GOT3 (cell line): ENCODE results near the gene A3GALT2.

ENCODE experiments used
- DNase-seq: peaks from one replicate; lab custom pipeline; 2025; ENCODE audit warnings: mixed read lengths; lab: John Stamatoyannopoulos, UW

A3GALT2 gene

DNA sequence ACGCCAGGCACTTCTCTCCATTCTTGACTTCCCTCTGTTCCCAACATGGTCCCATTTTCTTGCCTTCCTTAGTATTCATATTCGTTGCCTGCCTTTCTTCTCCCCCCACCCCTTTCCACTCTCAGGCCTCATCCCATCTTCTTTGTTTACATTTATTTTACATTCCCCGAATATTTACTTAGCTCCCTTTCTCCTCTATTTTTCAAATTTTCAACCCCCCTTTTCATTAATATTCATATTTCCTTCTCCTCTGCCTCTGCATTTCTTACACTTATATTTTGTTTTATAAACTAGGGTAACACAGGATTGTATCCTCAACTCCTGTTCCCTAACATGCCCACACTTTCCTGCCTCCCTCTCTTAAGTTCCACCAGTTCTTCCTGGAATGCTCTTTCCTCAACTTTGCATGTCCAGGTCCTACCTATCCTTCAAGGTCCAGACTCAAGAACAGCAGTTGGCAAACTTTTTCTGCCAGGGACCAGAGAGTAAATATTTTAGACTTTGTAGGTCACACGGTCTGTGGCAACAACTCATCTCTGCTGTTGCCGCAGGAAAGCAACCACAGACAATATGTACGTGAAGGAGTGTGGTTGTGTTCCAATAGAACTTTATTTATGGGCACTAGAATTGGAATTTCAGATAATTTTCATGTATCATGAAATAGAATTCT is 29.8 kb upstream of the A3GALT2 start:
- DNase-seq: no peak

DNA sequence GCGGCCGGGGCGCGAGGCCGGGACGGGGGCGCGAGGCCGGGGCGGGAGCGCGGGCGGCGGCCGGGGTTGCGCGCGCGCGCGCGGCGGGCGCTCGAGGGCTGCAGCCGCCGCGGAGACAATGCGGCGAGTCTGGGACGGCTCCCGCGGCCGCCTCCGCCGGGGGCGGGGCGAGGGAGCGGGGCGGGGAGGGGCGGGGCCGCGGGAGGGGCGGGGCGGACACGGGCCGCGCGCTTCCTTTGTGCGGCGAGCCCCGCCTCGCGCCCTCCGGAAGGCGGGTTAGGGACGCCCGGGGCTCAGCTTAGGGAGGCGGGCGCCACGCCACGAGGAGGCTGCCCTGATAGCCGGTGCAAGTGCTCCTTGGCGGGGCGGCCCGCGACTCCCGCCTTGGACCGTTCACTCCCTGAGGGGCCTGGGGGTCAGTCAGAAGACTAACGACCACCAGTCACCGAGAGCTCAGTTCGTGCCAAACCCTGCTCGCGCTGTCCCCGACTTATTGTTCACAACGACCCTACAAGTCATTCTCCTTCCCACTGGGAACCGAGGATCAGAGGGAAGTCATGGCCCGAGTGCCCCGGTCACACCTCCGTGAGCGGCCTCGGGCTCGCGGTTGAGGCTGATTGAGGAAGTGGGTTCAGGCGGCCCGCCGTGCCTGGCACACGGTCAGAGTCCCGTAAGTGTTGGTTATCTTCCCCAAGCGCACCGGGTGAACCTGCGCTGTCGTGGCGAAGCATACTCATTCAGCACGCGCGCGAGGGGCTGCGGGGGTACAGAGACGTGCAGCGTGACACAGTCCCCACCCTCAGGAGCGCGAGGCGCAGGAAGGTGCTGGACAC is 29.1 kb upstream of the A3GALT2 start:
- DNase-seq: peak; percentile 26

DNA sequence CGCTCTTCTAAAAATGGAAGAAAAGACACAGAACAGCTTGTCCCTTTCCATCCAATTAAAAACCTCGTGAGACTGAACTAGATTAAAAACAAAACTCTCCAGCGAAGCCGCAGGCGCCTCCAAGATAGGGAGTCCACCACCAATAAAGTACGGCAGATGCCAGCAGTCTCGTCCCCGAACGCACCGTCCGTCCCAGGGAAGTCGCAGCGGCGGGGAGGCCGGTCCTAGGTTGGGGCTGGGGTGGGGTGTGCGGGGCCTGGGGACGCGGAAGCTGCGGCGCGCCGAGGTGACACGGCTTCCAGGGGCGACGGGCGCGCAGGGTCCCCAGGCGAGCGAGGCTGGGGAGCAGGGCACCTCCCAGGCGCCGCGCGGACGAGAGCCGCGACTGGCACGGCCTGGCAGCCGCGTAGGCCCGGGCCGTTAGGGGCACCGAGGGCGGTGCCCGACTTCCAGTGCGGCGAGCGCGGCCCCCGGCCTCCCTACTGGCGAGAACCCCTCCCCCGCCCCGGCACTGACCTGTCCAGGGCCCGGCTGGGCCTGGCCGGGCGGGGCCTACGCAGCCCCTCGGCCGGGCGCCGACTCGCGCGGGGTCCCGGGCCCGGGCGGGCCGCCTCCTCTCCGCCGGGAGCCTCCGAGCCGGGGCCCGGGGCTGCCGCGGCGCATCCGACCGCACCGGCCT is 28.3 kb upstream of the A3GALT2 start:
- no peak for DNase-seq

- no peak for DNase-seq
Measured at GRCh38 chr1:33348676-33349080, 27.8 kb upstream of the A3GALT2 start.

DNA sequence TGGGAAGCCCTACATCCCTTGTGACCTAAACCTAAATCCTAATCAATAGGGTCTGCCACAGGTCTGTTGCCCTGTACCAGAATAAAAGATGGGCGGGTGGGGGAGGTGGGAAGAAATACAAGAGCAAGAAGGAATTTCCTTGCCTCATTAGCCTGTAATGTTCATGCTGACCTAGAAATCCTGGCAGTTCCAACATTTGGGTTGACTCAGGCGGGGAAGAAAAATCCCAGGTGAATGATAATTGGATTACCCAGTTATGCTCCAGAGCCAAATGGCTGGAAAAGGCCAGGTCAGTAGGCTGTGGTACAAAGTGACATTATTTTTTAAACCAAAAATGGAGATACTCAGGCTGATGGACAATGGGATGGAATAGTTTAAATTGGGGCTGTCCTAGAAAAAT is 27.3 kb upstream of the A3GALT2 start:
- DNase-seq: no peak

- no peak for DNase-seq
Measured at GRCh38 chr1:33347650-33347992, 26.7 kb upstream of the A3GALT2 start.

GRCh38 chr1:33346927-33347649 is 26.2 kb upstream of the A3GALT2 start:
- DNase-seq: no peak

GRCh38 chr1:33346533-33346926 is 25.6 kb upstream of the A3GALT2 start:
- DNase-seq: no peak

GRCh38 chr1:33344896-33345560 is 24.1 kb upstream of the A3GALT2 start:
- no peak for DNase-seq

GRCh38 chr1:33343539-33343938 is 22.6 kb upstream of the A3GALT2 start:
- no peak for DNase-seq

- no peak for DNase-seq
Measured at GRCh38 chr1:33342041-33342723, 21.3 kb upstream of the A3GALT2 start.

DNA sequence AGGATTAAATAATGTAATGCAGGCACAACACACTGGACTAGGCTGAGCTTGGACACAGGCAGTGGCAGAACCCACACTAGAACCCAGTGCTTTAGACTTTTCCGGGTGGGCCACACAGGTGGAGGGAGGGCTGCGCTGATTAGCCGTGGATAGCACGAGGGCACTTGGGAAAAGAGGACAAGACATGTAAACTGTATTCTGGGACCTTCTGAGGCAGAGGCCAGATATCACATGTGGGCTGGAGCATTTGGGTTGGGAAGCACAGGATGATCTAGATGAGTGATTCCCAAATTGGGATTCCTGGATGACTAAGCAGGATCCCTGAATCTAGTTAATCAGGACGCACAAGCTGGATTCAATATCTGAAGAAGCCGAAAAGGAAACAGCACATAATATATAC is 20.3 kb upstream of the A3GALT2 start:
- DNase-seq: no peak

DNA sequence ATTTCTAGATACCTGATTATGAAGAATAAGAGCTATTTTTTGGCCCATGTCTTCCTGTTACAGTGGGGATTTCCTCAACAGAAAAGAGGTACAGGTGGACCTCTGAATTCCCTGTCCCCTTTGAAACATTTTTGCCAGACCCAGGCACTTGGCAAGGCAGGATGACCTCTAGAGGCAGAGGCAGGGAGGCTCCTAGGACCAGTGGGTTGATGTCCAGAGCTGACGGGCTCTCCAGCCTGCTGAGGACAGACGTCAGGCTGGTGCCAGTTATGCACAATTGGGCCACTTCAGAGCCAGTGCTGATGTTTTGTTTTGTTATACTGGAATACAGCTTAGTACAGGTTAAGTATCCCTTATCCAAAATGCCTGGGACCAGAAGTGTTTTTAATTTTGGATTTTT is 18.5 kb upstream of the A3GALT2 start:
- no peak for DNase-seq

DNA sequence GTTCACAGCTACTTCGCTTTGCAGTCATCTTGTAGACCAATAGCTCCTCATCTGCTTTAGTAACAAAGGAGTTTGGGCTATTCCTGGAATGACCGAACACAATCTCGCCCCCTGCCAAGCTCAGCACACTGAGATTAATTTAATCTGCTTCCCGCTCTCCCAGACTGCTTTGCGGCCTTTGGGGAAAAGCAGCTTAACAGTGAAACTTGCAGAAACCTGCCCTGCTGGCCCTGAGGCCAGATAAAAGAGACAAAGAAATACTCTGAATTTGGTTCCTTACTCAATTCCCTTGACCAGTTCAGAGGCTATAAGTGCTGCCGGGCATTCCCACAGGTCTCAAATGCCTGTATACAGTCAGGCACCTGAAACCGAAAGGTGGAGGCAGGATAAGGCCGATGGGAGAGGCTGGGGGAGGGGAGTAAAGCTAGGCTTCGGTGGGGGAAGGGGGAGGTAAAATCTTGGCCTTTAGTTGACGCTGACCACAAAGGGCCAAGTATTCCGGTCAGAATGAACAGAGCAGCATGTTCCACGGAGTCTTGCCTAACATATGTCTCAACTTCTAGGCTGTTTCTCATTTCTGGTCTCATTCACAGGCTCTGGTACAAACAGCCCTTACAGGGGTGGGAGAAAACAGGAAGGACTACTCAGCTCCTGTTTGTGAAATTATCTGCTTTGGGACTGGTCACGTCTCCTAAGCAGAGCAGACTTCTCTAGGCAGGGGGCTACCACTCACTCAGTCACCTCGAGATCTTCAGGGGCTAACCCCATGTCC is 17.7 kb upstream of the A3GALT2 start:
- no peak for DNase-seq

GRCh38 chr1:33338048-33338439 is 17.1 kb upstream of the A3GALT2 start:
- DNase-seq: no peak

DNA sequence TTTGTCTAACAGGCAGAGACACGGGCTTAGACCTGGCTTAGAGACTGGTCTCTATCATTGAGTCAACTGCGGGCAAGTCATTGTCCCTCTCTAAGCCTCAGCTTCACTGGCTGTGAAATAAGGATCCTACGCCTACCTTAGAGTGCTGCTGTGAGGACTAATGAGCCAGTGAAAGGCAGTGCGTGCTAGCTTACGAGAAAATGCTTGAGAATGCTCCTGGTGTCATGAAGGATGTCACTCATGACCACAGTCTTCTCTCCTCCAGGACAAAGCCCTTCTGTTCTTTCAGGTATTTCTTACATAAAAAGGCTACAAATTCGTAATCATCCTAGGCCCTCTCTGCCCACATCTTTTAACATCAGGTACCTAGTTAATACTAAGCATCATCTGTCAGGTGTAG is 16.5 kb upstream of the A3GALT2 start:
- DNase-seq: no peak

GRCh38 chr1:33336580-33336979 is 15.7 kb upstream of the A3GALT2 start:
- DNase-seq: no peak

DNA sequence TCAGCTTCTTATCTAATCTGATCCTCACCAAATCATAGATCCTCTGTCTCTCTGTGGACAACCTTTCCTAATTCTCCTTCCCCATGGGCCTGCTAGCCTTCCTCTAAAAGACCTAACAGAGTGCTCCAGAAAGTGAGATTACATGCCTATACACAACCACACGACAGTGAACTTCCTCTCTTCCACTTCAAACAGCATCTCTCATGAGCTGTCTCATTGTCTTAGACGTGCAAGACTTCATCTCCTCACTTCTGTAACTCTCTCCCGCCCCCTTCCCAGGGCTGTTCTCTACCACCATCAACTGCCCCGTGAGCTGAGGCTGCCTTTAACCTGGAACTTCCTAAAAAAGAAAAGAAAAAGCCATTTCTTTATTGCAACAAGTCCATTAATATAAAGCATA is 14.1 kb upstream of the A3GALT2 start:
- no peak for DNase-seq

DNA sequence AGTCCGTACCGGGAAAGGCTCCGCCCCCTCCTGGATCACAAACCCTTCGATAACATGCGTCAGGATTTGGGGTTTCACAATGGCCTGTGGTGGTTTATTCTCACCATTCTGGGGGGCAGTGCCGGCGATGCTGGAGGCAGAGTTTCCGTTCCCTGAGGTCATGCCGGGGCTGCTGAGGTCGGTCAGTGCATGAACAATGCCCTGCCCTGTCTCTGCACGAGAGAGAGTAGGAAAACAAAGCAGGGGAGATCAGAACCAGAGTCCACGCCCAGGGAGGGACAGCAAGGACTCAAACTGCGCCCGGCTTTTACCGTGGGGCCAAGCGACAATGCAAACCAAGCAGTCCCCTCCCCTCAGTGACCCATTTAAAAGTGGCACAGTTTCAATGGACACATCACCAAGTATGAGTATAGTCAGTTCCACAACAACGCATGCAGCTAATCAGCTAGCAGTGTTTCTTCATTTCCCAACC is 13.2 kb upstream of the A3GALT2 start:
- DNase-seq: no peak

DNA sequence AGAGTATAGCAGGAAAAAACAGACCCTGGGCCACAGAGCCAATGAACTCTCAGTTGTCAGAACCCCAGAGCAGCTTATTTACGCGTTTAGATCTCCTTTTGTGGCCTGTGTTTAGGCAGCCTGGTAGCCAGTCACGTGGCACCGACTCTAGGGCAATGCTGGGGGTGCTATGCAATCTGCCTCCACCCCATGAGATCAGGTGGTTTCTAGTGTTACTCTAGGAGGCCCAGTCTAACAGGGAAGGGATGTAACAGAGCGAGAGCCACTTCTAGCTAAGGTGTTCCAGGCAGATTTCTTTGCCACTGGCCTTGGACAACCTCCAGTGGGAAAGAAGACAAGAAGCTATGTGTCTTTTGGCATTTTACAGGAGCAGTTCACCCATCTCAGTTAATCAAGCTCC is 12.0 kb upstream of the A3GALT2 start:
- DNase-seq: no peak
